Rectal smooth muscle tissue (tissue), 1 donor: Measurements from ENCODE around the gene COQ4.

ENCODE experiments used
- H3K27ac ChIP-seq: one replicate; pipeline ENCODE4 v1.7.0; 2013; ENCODE audit warnings: low read depth, low read length, inconsistent platforms
- H3K27me3 ChIP-seq: one replicate; pipeline ENCODE4 v1.7.0; 2013; ENCODE audit warnings: low read length; ENCODE audit not compliant: control insufficient read depth, insufficient read depth
- H3K36me3 ChIP-seq: one replicate; pipeline ENCODE4 v1.7.0; 2013; ENCODE audit warnings: low read length; ENCODE audit not compliant: control insufficient read depth, insufficient read depth
- H3K4me1 ChIP-seq: one replicate; pipeline ENCODE4 v1.7.0; 2013; ENCODE audit warnings: low read length; ENCODE audit not compliant: control insufficient read depth, insufficient read depth
- H3K4me3 ChIP-seq: one replicate; pipeline ENCODE4 v1.7.0; 2013; ENCODE audit warnings: low read length
- H3K9ac ChIP-seq: one replicate; pipeline ENCODE4 v1.7.0; 2013; ENCODE audit warnings: low read length

COQ4 gene

GRCh38 chr9:128372784-128373183 is 50.1 kb downstream of the COQ4 start:
- Histone ChIP-seq H3K4me3 (no peak overlapping the region), H3K4me1 (peaks cover 13% of the 10 kb centered on the region), H3K9ac (no peak overlapping the region), H3K27me3 (no peaks in the 10 kb centered on the region), H3K36me3 (peaks cover 2% of the 10 kb centered on the region), H3K27ac (no peak overlapping the region)

GRCh38 chr9:128374221-128374675 is 51.6 kb downstream of the COQ4 start:
- no peak overlapping the region for H3K4me3 ChIP-seq
- peaks cover 13% of the 10 kb centered on the region for H3K4me1 ChIP-seq
- no peak overlapping the region for H3K9ac ChIP-seq
- H3K27me3 ChIP-seq = no peaks in the 10 kb centered on the region
- peaks cover 5% of the 10 kb centered on the region for H3K36me3 ChIP-seq
- no peak overlapping the region for H3K27ac ChIP-seq

GRCh38 chr9:128375865-128376264 is 53.2 kb downstream of the COQ4 start:
- Histone ChIP-seq H3K9ac (no peak overlapping the region), H3K4me1 (peaks cover 9% of the 10 kb centered on the region), H3K27me3 (no peaks in the 10 kb centered on the region), H3K27ac (no peak overlapping the region), H3K36me3 (peaks cover 8% of the 10 kb centered on the region), H3K4me3 (no peak overlapping the region)

- no peak overlapping the region for H3K27ac ChIP-seq
- peaks cover 8% of the 10 kb centered on the region for H3K36me3 ChIP-seq
These were observed 59.6 kb downstream of the COQ4 start for GRCh38 chr9:128382261-128382660.

GRCh38 chr9:128383007-128383753 is 60.5 kb downstream of the COQ4 start:
- Histone ChIP-seq H3K27me3 (no peaks in the 10 kb centered on the region), H3K27ac (no peak overlapping the region), H3K36me3 (peaks cover 11% of the 10 kb centered on the region), H3K4me1 (no peaks in the 10 kb centered on the region), H3K9ac (no peak overlapping the region), H3K4me3 (no peak overlapping the region)

More at GRCh38 chr9:128382261-128382660, 59.6 kb downstream of the COQ4 start:
- no peak overlapping the region for H3K9ac ChIP-seq
- no peaks in the 10 kb centered on the region for H3K27me3 ChIP-seq
- no peaks in the 10 kb centered on the region for H3K4me1 ChIP-seq
- no peak overlapping the region for H3K4me3 ChIP-seq
